HG02798 (cell line): Measurements from ENCODE around the gene FARP2.
"Not testable (repeated sequence)": the region's sequence is repeated elsewhere in the genome, so short reads cannot be mapped to it uniquely, and the experiment has no call there.

ENCODE experiments used
- ATAC-seq: cut with Tn5 transposase; IDR thresholded peaks from one replicate; pipeline ENCODE4 v1.9.1; 2021; ENCODE audit warnings: mild to moderate bottlenecking; ENCODE audit not compliant: unreplicated experiment, poor library complexity

FARP2 gene

DNA sequence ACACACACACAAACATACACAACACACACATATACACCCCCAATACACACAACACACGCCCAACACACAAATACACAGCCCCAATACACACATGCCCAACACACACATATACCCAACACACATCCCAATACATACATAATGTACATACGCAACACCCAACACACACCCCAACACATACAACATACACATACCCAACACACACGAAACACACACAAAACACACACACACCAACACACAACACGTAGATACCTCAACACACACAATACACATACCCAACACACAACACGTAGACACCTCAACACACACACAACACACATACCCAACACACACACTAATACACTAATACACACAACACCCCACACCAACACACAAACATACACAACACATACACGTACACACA lies 161.2 kb downstream of the FARP2 start:
- ATAC-seq: no peak

DNA sequence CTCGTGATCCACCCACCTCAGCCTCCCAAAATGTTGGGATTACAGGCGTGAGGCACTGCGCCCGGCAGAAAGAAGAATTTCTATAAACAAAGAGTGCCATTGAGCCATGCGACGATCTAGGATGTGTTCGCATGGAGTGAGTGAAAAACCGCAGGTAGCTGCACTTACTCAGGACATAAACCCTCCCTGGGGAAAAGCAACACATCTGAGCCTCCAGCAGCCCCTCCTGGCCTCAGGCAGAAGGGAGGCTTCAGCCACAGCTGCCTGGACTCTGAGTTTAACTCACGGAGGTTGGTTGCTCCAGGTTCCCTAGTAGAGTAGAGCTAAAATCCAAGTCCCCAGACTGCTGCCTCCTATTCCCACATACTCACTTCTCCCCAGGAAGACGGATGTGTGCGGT lies 163.6 kb downstream of the FARP2 start:
- no peak for ATAC-seq

DNA sequence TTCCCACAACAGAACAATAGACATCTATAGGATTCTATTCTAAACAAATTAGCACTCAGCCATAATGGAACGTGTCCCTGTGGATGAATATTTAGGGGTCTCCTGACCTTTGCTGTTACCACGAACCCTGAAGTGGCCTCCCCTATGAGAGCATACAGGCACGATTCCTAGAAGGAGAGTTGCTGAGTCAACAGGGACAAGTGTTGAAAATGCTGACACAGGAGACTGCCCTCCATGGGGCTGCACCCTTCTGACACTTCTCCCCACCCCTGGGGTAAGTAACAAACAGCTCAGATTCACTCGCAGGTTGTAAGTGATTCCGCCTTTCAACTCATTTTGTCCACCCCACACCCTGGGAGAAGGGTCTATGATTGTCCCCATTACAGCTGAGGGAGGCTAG lies 166.4 kb downstream of the FARP2 start:
- no peak for ATAC-seq

DNA sequence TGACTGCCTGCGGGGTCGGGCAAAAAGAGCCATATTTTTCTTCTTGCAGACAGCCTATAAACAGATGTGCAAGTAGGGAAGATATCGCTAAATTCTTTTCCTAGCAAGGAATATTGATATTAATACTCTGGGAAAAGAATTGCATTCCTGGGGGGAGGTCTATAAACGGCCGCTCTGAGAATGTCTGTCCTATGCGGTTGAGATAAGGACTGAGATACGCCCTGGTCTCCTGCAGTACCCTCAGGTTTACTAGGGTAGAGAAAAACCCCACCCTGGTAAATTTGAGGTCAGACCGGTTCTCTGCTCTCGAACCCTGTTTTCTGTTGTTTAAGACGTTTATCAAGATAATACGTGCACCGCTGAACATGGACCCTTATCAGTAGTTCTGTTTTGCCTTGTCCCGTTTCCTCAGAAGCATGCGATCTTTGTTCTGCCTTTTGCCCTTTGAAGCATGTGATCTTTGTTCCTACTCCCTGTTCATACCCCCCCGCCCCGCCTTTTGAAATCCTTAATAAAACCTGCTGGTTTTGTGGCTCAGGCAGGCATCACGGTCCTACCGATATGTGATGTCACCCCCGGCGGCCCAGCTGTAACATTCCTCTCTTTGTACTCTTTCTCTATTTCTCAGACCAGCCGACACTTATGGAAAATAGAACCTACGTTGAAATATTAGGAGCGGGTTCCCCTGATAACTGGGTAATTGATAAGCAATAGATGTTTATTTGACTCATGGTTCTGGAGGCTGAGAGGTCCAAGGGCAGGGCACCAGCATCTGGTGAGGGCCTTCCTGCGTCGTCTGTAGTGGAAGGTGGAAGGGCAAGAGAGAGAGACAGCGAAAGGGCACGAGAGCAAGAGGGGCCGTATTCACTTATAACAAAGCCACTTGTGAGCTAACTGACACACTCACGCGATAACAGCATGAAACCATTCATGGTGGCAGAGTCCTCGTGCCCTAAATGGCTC lies 170.0 kb downstream of the FARP2 start:
- not testable (repeated sequence) for ATAC-seq

DNA sequence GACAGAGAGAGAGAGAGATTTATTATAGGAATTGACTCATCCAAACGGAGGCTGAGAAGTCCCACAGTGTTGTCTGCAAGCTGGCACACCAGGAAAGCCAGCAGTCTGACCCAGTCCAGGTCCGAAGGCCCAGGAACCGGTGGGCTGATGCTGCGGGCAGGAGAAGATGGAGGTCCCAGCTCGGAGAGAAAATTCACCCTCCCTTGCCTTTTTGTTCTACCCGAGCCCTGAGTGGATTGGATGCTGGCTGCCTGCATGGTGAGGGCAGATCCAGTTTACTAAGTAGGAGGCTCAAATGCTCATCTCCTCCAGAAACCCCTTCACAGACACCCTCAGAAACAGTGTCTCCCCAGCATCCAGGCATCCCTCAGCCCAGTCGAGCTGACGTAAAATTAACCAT lies 174.5 kb downstream of the FARP2 start:
- no peak for ATAC-seq

DNA sequence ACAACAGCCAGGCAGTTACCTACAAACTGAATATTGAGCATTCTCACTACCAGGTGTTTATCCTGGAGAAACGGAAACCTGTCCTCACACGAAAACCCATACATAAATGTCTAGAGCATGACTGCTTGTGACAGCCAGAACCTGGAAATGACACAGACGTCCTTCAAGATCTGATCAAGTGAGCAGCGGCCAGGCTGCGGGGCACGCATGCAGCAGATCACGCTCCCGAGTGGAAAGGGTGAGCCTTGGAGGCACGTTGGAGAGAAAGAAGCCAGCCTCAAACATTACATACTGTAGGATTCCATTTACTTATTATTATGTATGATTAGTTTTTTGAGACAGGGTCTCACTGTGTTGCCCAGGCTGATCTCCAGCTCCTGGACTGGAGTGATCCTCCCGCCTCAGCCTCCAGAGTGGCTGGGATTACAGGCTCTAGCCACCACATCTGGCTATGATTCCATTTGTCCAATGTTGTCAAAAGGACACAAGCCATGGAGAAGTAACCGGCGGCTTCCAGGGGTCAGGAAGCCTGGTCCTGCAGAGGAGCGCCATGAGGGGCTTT lies 175.2 kb downstream of the FARP2 start:
- ATAC-seq: no peak

DNA sequence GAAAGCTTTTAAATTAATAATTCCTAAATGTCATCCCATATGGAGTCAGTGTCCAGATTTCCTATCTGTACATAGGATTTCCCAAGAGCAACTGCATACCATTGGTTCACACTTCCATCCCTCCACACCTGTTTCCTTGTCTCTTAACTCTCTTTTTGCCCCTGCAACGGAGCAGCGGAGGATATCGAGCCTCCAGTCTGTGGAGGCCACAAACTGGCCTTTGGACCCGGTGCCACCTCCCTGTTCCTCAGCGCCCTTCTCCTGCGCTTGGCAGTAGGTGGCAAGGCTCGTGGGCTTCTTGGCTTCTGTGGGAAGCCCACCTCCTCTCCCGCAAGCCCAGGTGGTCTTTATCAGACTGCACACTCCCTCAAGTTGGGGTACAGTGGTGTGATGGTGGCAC lies 176.1 kb downstream of the FARP2 start:
- ATAC-seq: no peak

DNA sequence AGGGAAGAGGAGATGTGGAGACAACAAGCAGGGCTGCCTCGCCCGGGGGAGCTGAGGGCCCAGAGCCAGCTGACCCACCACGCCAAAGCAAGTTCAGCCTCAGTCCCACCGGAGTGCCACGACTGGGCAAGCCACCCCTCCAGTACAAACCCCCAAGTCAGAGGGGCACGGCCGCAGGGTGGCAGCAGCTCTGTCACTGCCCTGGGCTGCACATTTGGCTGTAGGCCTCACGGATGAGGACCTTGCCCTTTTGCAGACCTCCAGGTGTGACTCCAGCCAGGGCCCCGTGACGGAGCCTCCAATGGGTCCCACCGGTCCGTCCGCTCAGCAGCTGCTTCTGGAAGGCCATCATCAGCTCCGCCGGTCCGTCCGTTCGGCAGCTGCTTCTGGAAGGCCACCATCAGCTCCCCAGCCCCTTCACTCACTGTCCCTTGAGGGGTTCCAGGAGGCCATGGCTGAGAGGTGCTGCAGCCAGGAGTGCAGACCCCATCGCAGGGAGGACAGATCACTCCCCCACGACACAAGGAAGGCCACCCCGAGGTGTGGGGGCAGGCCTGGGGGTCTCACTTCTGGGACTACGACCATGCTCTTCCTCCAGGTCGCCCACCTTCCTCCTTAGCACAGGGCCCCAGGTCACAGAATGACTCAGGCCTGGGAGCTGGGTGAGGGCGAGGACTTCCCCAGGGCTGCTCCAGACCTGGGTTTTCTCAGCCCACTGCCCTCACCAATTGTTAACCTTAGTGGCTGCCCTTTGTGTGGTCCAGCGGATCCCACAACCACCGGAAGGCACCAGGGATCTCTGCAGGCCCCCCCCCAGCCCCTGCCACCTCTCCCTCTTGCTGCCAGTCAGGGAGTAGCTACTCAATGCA lies 176.9 kb downstream of the FARP2 start:
- no peak for ATAC-seq

DNA sequence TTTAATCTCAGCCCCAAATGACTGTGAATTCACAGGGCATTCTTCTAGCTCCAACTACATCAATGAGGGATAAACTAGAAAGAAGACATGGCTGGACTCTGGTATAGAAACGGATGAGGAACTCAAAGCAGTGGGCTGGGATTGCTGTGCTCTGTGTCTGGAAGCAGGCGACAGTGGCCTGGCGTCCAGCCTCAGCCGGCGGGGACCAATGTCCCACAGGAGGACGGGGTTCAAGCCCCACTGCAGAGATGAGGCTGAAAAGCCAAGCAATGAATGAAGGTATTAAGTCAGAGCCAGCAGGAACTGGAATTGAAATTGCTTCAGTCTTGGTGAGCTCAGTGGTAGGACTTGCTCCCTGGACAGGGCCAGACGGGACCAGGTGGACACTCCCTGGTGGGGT lies 178.2 kb downstream of the FARP2 start:
- ATAC-seq: no peak

DNA sequence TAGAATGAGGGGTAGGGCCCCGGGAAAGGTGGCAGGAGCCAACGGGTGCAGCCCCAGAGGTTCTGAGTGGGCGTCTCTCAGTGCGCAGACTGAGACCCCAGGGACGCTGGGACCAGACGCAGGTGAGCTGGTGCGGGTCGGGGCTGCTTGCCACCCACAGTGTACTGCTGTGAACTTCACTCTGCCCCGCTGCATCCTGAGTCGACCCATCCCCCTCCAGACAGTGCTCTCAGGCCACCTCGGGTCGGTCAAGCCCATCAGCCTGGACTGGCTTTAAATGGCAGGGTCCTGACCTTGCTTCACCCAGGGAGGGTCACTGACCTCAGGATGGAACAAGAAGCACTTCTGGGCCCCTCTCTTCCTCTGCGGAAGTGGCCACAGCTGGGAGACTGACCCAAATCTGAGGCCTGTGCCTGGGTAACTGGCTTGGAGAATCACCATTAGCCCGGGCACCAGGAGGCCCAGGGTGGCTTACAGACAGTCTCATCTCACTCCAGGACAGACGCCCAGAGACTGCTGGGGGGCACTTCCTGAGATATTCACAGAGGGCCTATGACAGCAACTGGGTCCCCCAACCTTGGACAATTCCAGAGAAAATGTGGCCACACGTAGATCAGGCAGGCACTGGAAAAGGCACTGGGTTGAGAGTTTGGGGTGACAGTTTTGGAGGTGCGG lies 178.8 kb downstream of the FARP2 start:
- ATAC-seq: no peak

DNA sequence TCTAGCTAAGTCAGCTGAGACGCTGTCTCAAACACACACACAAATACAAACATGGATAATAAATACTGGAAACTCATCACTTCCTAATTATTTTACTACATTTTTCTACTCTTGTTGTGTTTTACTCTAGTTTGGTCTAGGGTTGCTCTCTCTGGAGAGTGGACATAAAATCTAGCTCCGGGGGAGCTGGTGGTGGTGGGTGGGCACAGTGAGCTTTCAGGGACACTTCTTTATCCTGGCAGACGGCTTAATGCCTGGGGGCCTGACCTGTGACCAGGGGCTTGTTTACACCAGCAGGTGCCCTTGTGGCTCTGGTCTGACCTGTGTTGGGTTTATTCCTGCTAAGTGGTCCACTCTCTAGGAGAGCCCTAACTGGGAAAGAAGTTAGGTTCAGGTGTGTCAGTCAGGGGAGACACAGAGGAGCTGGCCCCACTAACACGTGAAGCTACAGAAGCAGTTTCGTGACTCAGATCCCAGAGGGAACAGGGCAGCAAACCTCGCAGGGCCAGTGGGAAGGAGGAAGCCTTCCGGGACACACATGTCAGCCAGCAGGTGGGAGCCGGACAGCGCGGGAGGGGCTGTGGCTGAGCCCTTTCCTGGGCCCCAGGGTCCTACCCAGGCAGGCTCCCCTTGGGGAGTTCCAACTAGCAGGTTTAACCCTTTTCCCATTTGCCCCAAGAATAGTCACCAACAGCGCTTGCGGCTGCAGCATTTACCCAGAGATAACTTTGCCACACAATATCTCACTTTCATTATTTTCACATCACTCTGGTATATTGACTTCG lies 180.0 kb downstream of the FARP2 start:
- no peak for ATAC-seq

DNA sequence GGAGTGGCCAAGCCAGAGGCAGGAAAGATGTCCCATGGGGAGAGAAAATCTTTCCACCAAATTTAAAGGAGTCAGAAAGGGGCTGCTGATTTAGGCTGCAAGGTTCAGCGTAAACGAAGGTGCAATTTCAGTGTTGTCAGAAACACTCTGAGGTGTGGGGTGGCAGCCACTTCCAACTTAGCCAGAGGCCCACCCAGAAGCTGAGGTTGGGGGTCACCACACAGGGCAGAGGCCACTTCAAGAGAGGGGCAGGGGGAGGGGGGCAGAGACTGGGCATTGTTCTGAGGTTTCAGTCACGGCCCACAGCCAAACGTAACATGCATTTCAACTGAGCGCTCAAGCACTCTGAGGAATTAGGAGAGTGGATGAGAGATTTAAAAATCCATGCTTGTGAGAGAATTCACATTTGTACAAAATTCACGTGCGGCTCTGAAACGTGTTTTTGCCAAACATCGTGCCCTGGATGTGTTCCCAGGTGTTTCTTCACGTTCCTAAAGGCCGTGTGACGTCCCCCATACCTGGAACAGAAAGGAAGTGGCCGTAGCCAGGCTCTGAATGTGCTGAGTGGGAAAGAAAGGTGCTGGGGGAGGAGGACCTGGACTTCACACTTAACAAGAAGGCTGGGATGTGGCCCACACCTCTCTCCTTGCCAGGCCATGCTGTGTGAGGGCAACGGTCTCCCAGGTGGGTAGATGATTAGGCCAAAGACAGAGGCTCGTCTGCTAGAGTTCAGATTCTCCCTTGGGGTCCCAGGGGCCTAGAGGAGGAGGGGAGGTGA lies 182.9 kb downstream of the FARP2 start:
- ATAC-seq: no peak

DNA sequence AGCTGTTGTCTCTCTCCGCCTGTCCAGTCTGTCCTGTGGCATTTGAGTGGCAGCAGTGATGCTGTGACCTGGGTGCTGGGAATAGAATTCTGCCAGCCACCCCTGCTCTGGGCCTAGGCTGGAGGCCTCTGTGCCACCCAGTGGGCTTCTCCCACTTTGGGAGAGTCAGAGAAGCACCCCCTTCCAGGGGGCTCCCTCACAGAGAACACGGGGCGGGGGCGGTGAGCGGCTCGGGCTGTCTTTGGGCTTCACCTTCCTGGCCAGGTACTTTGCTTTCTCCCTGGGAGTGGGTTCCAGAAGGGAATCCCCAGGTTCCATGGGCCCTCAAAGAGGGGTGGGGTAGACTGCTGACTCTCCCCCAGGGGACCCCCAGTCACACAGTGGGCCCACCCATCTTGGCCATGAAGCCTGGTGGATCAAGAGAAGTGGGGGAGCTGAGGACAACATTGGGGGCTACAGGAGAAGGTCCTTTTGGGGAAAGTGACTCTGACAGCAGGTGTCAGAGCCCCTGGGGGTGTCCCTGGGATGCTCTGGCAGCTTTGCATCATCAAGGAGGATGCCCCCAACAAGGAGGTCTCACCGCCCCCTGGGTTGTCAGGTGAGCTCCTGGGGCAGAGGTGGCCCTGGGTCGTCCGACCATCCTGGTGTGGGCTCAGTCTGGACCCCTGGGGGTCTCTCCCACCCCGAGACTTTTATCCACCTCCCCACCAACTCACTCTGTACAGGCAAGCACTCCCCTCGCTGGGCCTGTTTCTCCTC lies 183.7 kb downstream of the FARP2 start:
- ATAC-seq: no peak

DNA sequence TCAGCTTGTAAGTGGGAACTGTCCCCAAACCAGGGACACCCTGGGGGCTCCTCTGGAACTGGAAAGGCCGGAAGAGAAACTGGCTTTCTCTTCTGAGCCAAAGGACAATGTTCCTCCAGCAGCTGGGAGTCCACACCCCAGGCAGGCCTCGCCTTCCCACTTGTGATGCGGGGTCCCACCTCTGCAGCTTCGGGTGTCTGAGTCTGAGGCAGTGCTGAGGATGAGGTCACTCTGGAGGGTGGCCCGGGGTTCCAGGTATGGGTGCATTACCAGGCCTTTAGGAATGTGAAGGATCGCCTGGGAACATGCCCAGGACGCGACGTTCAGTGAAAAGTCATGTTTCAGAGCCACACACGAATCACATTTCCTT lies 184.3 kb downstream of the FARP2 start:
- ATAC-seq: no peak

DNA sequence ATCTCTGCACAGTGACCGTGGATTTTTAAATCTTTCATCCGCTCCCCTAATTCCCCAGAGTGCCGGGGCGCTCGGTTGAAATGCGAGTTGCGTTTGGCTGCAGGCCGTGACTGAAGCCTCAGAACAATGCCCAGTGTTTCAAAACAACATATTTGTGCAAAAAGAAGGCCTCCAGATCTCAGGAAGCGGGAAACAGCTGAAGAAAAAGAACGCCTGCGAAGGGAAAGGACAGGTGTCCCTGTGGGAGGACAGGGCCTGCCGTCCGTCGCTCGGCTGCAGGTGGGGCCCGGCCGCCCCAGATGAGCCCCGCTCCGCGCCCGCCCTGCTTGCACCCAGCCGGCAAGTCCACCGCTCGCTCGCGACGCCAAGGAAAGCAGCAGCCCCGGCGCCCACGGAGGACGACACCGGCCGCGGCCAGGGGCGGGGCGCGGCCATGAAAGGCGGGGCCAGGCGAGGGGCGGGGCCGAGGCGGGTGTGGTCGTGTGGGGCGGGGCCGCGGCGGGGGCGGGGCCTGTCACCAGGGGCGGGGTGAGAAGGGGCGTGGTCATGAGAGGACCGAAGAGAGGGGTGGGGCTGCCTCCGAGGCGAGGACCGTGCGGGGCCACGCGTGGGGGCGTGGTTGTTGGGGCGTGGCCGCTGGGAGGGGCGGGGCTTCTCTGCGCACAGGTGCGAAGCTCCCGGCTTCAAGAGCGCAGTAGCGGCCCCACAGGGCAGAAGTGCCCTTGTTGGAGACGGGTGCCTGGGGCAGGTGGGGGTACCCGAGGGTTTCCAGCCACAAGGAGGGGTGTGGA lies 184.9 kb downstream of the FARP2 start:
- ATAC-seq: no peak

DNA sequence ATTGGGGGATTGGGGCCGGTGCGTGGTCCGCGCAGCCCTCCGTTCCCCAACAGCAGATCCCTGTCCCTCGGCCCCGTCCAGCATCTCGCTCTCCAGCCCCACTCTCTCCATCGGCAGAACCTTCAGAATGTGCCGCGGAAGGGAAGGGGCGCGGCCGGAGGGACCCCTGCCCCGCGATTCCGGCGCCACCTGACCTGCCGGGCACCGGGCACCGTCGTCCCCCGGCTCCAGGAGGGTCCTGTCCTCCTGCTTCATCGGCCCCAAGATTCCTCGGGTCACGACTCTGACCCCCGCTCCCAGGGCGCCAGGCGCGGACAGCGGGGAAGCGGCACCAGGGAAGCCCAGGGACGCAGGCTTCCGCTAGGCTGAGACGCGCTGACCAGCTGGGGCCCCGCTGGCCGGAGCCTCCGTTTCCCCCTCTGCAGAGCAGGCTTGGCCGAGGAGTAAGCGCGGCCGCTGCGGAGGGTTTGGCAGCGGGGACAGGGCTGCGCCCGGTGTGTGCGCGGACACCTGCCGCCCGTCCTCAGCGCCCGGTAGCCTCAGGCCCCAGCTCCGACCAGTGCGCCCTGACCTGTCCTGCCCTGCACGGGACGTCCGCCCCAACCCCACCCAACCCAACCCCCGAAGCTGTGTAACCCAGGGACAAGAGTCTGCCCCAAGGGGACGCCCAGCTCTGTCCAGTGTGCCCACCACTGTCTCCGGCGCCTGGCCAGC lies 185.6 kb downstream of the FARP2 start:
- ATAC-seq: no peak

DNA sequence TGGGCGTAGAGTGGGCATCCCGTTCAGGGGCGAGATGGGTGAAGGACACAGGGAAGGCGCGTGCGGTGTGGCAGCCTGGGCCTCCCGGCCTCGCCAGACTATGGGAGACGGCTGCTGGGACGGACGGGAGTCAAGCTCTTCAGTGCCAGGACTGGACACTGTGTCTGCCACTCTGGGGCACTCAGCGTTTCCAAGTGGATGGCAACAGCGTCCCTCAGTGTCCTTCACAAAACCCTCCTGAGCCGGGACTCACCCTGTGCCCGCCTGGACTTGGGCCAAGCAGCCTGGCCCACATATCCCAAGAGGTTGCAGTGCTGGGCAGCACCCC lies 186.2 kb downstream of the FARP2 start:
- no peak for ATAC-seq
